SH-SY5Y (cell line): Measurements from ENCODE around the gene COL4A6.

Experiments
- GATA2 ChIP-seq: IDR thresholded peaks from 2 replicates; pipeline ENCODE4 v1.6.1; 2011; ENCODE audit warnings: mild to moderate bottlenecking, low read depth, low read length
- GATA3 ChIP-seq: IDR thresholded peaks from 2 replicates; pipeline ENCODE4 v1.6.1; 2011; ENCODE audit warnings: low read depth, mild to moderate bottlenecking, low read length, moderate library complexity

COL4A6 gene

GRCh38 chrX:108275732-108276131 is 162.5 kb downstream of the COL4A6 start:
- TF ChIP-seq GATA2 (no peak), GATA3 (no peak)

DNA sequence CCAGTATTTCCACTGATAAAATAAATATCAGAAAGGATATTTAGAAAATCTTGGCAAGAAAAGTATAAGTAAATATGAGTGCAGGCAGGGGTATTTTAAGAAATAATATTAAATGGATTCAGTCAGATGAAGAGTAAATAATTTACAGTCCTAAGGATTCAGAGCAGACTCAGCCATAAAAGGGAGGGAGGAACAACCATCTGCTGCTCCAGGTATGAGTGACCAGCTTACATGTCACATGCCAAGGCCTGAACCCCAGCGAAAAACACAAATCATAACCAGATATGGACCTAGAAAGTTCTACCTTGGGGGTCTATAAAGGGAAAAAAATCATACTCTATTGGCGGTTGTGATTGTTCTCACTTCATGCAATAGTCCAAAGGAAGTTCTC is 166.8 kb downstream of the COL4A6 start:
- TF ChIP-seq GATA2 (no peak), GATA3 (no peak)

DNA sequence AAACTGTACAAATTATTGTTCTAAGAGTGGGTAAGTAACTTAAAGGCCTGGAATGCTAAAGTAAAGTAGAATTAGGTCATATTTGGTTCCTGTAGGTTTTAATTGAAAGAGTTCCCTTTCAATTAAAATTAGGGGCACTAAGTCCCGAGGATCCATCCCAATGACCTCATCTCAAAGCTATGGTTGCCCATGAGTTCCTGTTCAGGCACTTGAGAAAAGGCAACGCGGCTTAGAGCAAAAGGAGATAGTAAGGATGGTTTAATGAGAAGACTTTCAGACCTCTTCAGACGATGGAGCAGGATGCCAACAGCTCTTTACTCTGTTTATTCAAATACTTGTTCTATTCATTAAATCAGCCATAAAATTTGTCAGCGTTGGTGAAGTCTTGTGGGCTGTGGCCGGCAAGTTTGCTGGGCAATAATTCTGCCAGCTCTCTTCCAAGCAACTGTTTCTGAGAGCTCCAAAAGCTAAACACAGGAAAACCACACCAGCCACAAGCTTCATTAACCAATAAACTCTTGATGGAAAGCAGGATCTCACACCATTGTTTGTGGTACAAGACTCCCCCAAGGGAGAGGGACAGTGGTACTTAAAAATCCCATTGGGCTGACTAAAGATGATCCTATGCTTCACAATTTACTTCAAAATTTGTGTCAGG is 167.4 kb downstream of the COL4A6 start:
- no peak for TF ChIP-seq GATA2

GRCh38 chrX:108270280-108270679 is 167.9 kb downstream of the COL4A6 start:
- no peak for TF ChIP-seq GATA2
- no peak for TF ChIP-seq GATA3

GRCh38 chrX:108268434-108269080 is 169.7 kb downstream of the COL4A6 start:
- TF ChIP-seq GATA2 (no peak), GATA3 (no peak)

GRCh38 chrX:108267557-108267956 is 170.7 kb downstream of the COL4A6 start:
- TF ChIP-seq GATA3 (no peak), GATA2 (no peak)

DNA sequence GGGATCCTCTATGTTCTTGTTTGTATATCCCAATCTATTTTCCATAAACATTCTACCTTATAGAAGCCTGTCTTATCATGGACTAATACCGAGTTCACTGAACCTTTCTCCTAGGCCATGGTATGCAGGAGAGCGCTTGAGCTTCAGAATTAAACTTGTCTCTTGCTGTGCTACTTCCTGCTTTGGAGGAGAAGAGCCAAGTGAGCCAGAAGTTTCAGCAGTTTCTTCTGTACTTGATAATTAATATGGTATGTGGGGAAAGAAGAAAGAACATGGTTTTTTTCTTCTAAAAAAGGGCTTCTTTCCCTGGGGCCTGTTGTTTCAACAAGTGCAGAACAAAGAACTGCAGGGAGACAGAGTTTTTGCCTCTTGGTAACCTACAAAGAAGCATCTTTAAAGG is 173.8 kb downstream of the COL4A6 start:
- TF ChIP-seq GATA3 (no peak), GATA2 (no peak)

GRCh38 chrX:108261549-108262203 is 176.5 kb downstream of the COL4A6 start:
- no peak for TF ChIP-seq GATA3

DNA sequence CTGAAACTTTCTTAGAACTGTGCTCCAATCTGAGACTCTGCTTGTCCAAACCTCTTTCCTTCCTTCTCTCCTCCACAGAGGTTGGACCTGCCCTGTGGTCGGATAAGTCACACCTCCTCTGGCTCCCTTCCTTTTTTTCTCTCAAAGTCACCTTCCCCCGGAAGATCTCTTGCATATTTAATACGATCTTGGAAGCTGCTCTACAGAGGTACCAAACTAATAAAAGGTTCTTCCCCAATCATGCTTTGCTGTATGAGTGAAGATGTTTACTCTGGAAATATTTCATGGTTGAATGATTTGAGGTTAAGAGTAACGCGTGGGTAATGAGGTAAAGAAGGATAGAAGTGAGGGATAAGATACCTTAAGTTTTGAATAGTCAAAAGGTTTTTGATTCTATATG is 180.7 kb downstream of the COL4A6 start:
- TF ChIP-seq GATA2, result no peak
- TF ChIP-seq GATA3, result no peak

GRCh38 chrX:108254636-108255035 is 183.6 kb downstream of the COL4A6 start:
- TF ChIP-seq GATA2, result no peak
- no peak for TF ChIP-seq GATA3

DNA sequence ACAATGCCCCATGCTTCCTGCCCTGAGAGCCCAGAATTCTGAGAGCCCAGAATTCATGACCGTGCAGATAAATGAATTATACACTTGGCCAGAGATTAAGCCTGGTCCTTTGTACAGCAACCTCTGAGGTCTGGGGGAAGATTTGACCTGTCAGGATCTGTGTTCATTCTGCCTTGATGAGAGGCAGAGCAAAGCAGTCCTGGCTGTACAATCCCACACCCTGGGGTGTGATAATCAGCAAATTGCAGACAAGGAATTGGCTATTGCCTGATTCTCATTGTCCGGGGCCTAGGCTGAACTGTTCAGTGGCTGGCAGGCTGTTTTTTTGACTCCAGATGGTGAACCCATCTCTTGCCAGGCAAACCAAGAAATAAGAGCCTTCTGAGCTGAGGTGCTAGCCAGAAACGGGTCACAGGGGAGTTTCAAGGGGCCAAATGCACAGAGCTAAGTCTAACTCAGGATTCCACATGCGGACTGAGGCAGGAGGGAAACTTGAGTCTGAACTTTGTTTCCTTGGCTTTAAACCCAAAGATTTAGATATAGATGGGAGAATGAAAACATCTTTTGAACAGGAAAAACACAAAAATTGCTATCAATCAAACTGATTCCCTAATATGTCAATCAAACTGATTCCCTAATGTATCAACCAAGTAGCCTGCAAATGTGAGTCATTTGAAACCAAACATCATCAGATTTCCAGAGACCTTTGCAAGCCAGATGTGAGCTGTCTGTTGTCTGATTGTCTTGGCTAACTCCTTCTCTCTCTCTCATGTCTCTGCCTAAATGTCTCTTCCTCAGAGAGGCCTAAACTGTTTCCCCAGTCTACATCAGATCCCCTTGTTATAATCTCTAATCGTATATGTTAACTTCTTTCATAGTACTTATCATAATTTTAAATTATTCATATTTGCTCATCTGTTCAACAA is 187.3 kb downstream of the COL4A6 start:
- TF ChIP-seq GATA3 (no peak), GATA2 (no peak)

GRCh38 chrX:108246304-108246954 is 191.8 kb downstream of the COL4A6 start:
- TF ChIP-seq GATA2 (no peak), GATA3 (no peak)

DNA sequence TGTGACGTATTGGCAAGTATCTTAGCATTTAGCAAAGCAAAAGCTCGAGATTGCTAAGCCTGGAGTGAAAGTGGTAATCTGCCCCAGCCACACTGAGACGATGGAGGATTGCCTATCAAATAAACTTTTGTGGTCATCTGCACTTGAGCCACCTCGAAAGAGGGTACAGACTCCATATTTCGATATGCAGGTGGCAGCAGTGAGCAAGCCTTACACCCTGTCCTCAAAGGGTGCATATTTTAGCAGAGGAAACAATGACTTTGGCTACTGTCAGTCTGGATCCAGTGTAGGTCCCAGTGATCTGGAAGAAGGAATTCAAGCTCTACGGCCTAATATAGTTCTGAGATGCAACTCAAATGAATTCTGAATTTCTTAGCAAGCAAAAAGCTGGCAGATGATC is 192.8 kb downstream of the COL4A6 start:
- no peak for TF ChIP-seq GATA2

GRCh38 chrX:108235986-108236385 is 202.2 kb downstream of the COL4A6 start:
- TF ChIP-seq GATA3 (no peak), GATA2 (no peak)

- no peak for TF ChIP-seq GATA2
- no peak for TF ChIP-seq GATA3
Observed at GRCh38 chrX:108230574-108230973, 207.6 kb downstream of the COL4A6 start.
